Activated T-helper 1 cell treated with anti-CD3 and anti-CD28 coated beads, Interleukin-12 subunit alpha, Interleukin-12 subunit beta, Interleukin-2, Interleukin-4 antibody, amounts not matched to agents 30 ng/mL and 10 ng/mL and 1 ng/mL, durations not matched to agents 14 hours and 24 hours and 36 hours (primary cell): ENCODE data around the gene MARCHF5. TPM values are rescaled to one million over a fixed set of nuclear protein-coding genes. Genes with fewer than 3 reads are reported as not detected.
"Not testable (repeated sequence)": the region's sequence is repeated elsewhere in the genome, so short reads cannot be mapped to it uniquely, and the experiment has no call there.

Experiments
- DNase-seq: peaks from one replicate; pipeline ENCODE4 v3.0.0; 2021; ENCODE audit warnings: low spot score
- H3K27ac Mint-ChIP-seq: one replicate; pipeline ENCODE4 v1.8.0; 2021; ENCODE audit warnings: mild to moderate bottlenecking, mixed read lengths
- H3K27me3 Mint-ChIP-seq: one replicate; pipeline ENCODE4 v1.8.0; 2022; ENCODE audit warnings: mild to moderate bottlenecking, moderate library complexity, mixed read lengths; ENCODE audit not compliant: insufficient read depth
- H3K36me3 Mint-ChIP-seq: one replicate; pipeline ENCODE4 v1.8.0; 2021; ENCODE audit warnings: low read depth, mixed read lengths
- H3K4me1 Mint-ChIP-seq: one replicate; pipeline ENCODE4 v1.8.0; 2021; ENCODE audit warnings: low read depth, mixed read lengths
- H3K4me3 Mint-ChIP-seq: one replicate; pipeline ENCODE4 v1.8.0; 2021; ENCODE audit warnings: mild to moderate bottlenecking, moderate library complexity, mixed read lengths
- H3K9me3 Mint-ChIP-seq: one replicate; pipeline ENCODE4 v1.8.0; 2021; ENCODE audit warnings: mixed read lengths
- intact Hi-C: fragments of 100-400 bp; cut with micrococcal nuclease; formaldehyde crosslinking; loops from one replicate; pipeline ENCODE4 v1.15.1; 2024
- total RNA-seq: library from RNA; stranded (reverse); gene quantifications from 2 replicates; pipeline ENCODE4 v1.2.3, GENCODE V29; 2022

The MARCHF5 gene
- total RNA-seq, 1 donor from 2014 or later = 23.9 TPM

- H3K27me3 Mint-ChIP-seq = no peaks in the 10 kb centered on the region
- no peak overlapping the region for H3K27ac Mint-ChIP-seq
- H3K4me3 Mint-ChIP-seq = no peak overlapping the region
- H3K9me3 Mint-ChIP-seq = no peaks in the 10 kb centered on the region
- intact Hi-C loops = no loop called here
- peaks cover 6% of the 10 kb centered on the region for H3K4me1 Mint-ChIP-seq
- DNase-seq = no peak
- H3K36me3 Mint-ChIP-seq = peaks cover 24% of the 10 kb centered on the region
Measured at GRCh38 chr10:92316610-92317009, 25.6 kb downstream of the MARCHF5 start.

- no peak for DNase-seq
- H3K4me3 Mint-ChIP-seq = no peak overlapping the region
- no peaks in the 10 kb centered on the region for H3K9me3 Mint-ChIP-seq
- H3K27ac Mint-ChIP-seq = no peak overlapping the region
- H3K36me3 Mint-ChIP-seq = peaks cover 17% of the 10 kb centered on the region
- no peaks in the 10 kb centered on the region for H3K4me1 Mint-ChIP-seq
- H3K27me3 Mint-ChIP-seq = no peaks in the 10 kb centered on the region
- intact Hi-C loops = no loop called here
Measured at GRCh38 chr10:92323079-92323478, 32.1 kb downstream of the MARCHF5 start.

GRCh38 chr10:92327445-92328433, 36.8 kb downstream of the MARCHF5 start:
- peaks cover 9% of the 10 kb centered on the region for H3K36me3 Mint-ChIP-seq
- H3K4me1 Mint-ChIP-seq = no peaks in the 10 kb centered on the region
- intact Hi-C loops = no loop called here
- no peak overlapping the region for H3K4me3 Mint-ChIP-seq
- no peak for DNase-seq
- H3K27ac Mint-ChIP-seq = peak overlapping the region; percentile 9
- no peaks in the 10 kb centered on the region for H3K27me3 Mint-ChIP-seq
- no peaks in the 10 kb centered on the region for H3K9me3 Mint-ChIP-seq

- Mint-ChIP-seq H3K4me1 (no peaks in the 10 kb centered on the region), H3K4me3 (no peak overlapping the region), H3K36me3 (peaks cover 11% of the 10 kb centered on the region), H3K27ac (no peak overlapping the region), H3K9me3 (no peaks in the 10 kb centered on the region), H3K27me3 (no peaks in the 10 kb centered on the region)
- intact Hi-C loops = no loop called here
- no peak for DNase-seq
Measured at GRCh38 chr10:92328993-92329392, 38.0 kb downstream of the MARCHF5 start.

GRCh38 chr10:92329927-92330326, 39.0 kb downstream of the MARCHF5 start:
- H3K9me3 Mint-ChIP-seq, H3K27me3 Mint-ChIP-seq, DNase-seq, H3K4me3 Mint-ChIP-seq, H3K36me3 Mint-ChIP-seq, H3K4me1 Mint-ChIP-seq, H3K27ac Mint-ChIP-seq, intact Hi-C loops: not testable (repeated sequence)

- Mint-ChIP-seq H3K27me3 (no peaks in the 10 kb centered on the region), H3K9me3 (no peaks in the 10 kb centered on the region), H3K4me1 (peaks cover 5% of the 10 kb centered on the region), H3K27ac (no peak overlapping the region), H3K36me3 (peaks cover 15% of the 10 kb centered on the region), H3K4me3 (no peak overlapping the region)
- DNase-seq = no peak
- intact Hi-C loops = no loop called here
Measured at GRCh38 chr10:92342796-92343195, 51.8 kb downstream of the MARCHF5 start.

- peaks cover 23% of the 10 kb centered on the region for H3K36me3 Mint-ChIP-seq
Measured at GRCh38 chr10:92345575-92345974, 54.6 kb downstream of the MARCHF5 start.

GRCh38 chr10:92347035-92347676, 56.2 kb downstream of the MARCHF5 start:
- intact Hi-C loops, H3K4me1 Mint-ChIP-seq: not testable (repeated sequence)
- H3K36me3 Mint-ChIP-seq = peaks cover 25% of the 10 kb centered on the region

More at GRCh38 chr10:92345575-92345974, 54.6 kb downstream of the MARCHF5 start:
- H3K4me1 Mint-ChIP-seq, intact Hi-C loops, H3K27me3 Mint-ChIP-seq, H3K4me3 Mint-ChIP-seq, DNase-seq, H3K27ac Mint-ChIP-seq, H3K9me3 Mint-ChIP-seq: not testable (repeated sequence)

GRCh38 chr10:92350411-92350810, 59.4 kb downstream of the MARCHF5 start:
- DNase-seq = no peak
- no peaks in the 10 kb centered on the region for H3K4me1 Mint-ChIP-seq
- H3K27me3 Mint-ChIP-seq = no peaks in the 10 kb centered on the region
- no peak overlapping the region for H3K4me3 Mint-ChIP-seq
- peaks cover 13% of the 10 kb centered on the region for H3K36me3 Mint-ChIP-seq
- no peaks in the 10 kb centered on the region for H3K9me3 Mint-ChIP-seq
- no peak overlapping the region for H3K27ac Mint-ChIP-seq
- intact Hi-C loops = no loop called here

More at GRCh38 chr10:92347035-92347676, 56.2 kb downstream of the MARCHF5 start:
- not testable (repeated sequence) for H3K4me3 Mint-ChIP-seq, H3K27ac Mint-ChIP-seq, H3K27me3 Mint-ChIP-seq, DNase-seq, H3K9me3 Mint-ChIP-seq

GRCh38 chr10:92354587-92354986, 63.6 kb downstream of the MARCHF5 start:
- intact Hi-C loops = no loop called here
- no peaks in the 10 kb centered on the region for H3K4me1 Mint-ChIP-seq
- peaks cover 9% of the 10 kb centered on the region for H3K36me3 Mint-ChIP-seq
- peaks cover 6% of the 10 kb centered on the region for H3K27me3 Mint-ChIP-seq
- no peak overlapping the region for H3K27ac Mint-ChIP-seq
- DNase-seq = no peak
- H3K4me3 Mint-ChIP-seq = no peak overlapping the region
- no peaks in the 10 kb centered on the region for H3K9me3 Mint-ChIP-seq

GRCh38 chr10:92356041-92356440, 65.1 kb downstream of the MARCHF5 start:
- Mint-ChIP-seq H3K4me1 (no peaks in the 10 kb centered on the region), H3K27me3 (peaks cover 7% of the 10 kb centered on the region), H3K9me3 (no peaks in the 10 kb centered on the region), H3K4me3 (no peak overlapping the region), H3K36me3 (no peaks in the 10 kb centered on the region), H3K27ac (no peak overlapping the region)
- no peak for DNase-seq
- intact Hi-C loops = no loop called here

- H3K27me3 Mint-ChIP-seq = peaks cover 20% of the 10 kb centered on the region
- intact Hi-C loops = no loop called here
- no peak overlapping the region for H3K4me3 Mint-ChIP-seq
- no peak overlapping the region for H3K27ac Mint-ChIP-seq
- H3K9me3 Mint-ChIP-seq = peaks cover 4% of the 10 kb centered on the region
- no peaks in the 10 kb centered on the region for H3K36me3 Mint-ChIP-seq
- H3K4me1 Mint-ChIP-seq = no peaks in the 10 kb centered on the region
- DNase-seq = no peak
Measured at GRCh38 chr10:92363498-92363897, 72.5 kb downstream of the MARCHF5 start.

- no peaks in the 10 kb centered on the region for H3K36me3 Mint-ChIP-seq
- peaks cover 4% of the 10 kb centered on the region for H3K9me3 Mint-ChIP-seq
- peaks cover 14% of the 10 kb centered on the region for H3K27me3 Mint-ChIP-seq
- intact Hi-C loops = no loop called here
- H3K4me1 Mint-ChIP-seq = no peaks in the 10 kb centered on the region
- H3K27ac Mint-ChIP-seq = no peak overlapping the region
- no peak overlapping the region for H3K4me3 Mint-ChIP-seq
- DNase-seq = no peak
Measured at GRCh38 chr10:92366412-92367021, 75.5 kb downstream of the MARCHF5 start.
